Activated T-cell treated with anti-CD3 and anti-CD28 coated beads for 4 hours (primary cell): ENCODE results near the gene USP20.

Experiments
- DNase-seq: peaks from one replicate; pipeline ENCODE4 v3.0.0-alpha.2; 2020

Gene USP20

DNA sequence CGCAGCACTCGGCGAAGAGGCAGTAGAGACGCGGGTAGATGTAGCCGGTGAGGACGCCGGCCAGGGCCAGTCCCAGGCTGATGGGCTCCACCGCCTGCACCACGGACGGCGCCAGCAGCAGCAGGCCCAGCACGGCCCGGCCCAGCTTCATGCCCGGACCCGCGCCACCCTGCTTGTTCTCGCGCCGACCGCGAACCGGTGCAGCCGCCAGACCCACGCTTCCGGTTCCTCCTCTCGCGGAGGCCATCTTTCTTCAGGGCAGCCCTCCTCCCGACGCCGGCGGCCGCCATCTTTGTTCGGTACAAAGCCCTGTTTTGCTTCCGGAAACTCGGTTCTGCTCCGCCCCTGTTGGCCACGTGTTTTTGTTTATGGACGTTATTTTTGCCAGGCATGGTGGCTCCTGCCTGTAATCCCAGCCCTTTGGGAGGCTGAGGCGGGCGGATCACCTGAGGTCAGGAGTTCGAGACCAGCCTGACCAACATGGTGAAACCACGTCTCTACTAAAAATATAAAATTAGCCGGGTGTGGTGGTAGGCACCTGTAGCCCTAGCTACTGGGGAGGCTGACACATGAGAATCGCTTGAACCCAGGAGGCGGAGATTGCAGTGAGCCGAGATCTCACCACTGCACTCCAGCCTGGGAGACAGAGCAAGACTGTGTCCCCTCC lies 11.2 kb upstream of the USP20 start, which contains the start of gene TOR1A:
TOR1A (minus strand) TSS at position 202 of the 667 bp plus-strand sequence; CDS start at position 151, 51 bp downstream.
- DNase-seq: peak; percentile 88

DNA sequence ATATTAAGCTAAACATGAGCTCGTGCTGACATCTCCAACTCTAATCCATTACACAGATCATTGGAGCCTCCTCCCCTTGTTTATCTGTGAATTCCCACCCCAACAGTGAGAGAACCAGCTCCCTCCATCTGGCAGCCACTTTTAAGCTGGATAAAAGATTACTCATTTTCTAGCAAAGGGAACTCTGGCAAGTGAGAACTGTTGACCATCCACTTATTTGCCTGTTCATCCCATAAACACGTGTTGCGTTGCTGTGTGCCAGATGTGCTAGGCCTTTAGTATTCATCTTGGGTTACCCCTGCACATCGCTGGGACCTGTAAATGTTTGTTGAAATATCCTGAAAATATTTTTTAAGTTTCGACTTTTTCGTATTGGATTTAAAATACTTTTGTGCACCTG lies 8.9 kb upstream of the USP20 start:
- DNase-seq: no peak

DNA sequence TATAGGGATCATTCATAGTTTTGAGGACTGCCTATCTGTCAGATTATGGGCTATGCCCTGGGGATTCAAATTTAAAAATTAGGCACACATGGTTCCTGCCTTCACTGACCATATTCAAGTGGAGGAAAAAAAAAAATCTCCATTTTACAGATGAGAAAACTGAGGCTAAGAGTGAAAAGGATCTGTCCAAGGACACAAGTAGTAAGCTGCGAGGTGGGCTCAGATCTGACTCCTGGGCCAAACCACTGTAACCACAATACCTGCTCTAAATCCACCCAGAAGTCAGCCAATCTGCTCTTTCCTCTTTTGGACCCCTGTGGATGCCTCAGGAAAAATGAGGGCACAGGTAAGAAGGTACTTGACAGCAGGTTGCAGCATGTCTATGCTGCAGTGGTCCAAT lies 8.5 kb upstream of the USP20 start:
- DNase-seq: no peak

DNA sequence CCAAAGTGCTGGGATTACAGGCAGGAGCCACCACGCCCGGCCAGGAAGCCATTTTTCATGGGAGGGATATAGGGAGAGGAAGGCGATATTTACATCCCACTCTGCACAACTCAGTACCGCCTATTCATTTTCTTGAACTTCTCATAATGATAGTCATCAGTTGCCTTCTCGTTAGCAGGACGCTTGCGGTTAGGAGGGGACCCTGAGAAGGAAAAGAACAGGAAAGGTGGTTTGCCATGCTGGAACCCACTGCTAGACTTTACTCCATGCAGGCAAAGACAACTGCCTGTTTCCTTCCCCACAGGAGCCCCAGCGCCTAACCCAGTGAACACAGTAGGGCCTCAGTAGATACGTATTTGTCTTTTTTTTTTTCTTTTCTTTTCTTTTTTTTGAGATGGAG lies 7.2 kb upstream of the USP20 start:
- no peak for DNase-seq

DNA sequence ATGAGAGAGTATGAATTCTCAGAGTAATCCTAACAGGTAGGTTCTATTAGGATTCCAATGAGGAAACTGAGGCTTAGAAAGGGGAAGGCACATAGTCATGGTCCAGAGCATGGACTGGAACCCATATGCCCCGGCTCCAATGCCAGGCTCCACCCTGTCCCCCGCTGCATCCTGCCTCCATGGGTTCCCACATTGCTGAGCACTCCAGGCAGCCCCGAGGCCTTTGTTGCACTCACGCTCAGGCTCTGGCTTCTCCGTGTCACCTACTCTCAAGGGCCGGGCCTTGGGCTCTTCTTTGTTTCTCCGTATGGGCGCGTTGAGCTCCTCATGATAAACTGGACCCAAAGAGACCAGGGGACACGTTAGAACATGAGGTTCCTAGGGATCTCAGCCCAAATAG lies 6.3 kb upstream of the USP20 start:
- no peak for DNase-seq

DNA sequence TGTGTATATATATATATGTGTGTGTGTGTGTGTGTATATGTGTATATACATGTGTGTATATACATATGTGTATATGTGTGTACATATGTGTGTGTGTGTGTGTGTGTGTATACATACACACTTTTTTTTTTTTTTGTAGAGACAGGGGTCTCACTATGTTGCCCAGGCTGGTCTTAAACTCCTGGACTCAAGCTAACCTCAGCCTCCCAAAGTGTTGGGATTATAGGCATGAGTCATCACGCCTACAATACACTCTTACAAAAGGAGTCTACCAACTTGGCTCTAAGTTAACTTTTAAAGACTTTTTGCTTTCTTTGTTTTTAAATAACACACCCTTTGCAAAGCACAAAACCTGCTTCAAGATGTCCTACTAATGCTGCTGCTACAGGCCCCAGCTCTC lies 2.3 kb upstream of the USP20 start:
- no peak for DNase-seq

DNA sequence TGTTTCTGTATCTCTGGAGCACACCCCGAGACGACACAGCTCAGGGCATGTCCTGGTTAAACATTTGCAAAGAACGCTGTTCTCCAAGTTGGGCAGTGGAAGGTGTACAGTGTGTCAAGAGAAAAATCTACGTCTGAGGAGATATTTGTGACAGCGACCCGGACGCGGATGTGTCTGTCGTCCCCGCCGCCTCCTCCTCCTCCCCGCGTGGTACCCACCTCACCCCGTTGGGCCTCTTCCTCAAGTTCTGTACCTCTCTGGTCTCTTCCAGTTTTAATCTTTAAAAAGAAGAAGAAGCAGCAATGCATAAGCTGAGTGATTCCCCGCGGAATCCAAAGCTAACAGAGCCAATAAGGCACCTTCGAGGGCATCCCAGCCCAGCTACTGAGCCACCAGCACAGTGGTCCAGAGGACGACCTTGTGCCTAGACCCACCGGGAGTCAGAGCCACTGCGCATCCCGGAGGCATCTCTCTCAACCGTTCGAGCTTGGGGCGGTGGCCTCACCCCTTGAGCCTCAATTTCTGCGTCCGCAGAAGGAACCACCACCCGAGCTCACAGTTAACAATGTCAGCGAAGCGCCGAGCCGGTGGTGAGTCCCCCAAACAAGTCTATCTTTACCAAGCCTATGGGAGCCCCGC lies 650 bp upstream of the USP20 start:
- peak; percentile 35 for DNase-seq

DNA sequence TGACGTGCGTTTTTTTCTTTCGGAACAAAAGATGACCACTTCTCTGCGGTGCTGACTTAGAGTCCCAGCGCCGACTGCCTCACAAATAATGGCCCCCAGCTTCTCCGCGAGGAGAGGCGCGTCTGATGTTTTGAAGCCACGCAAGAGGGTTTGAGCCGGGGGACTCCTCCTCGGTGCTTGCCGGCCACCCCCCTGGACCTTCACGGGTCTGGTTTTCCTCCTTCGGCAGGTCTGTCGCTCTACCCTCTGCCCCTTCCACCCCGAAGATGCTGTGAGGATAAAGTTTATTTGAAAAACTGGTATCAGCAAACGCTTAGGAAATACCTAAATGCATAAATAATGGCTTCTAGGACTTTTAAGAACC lies 584 bp downstream of the USP20 start:
- no peak for DNase-seq

DNA sequence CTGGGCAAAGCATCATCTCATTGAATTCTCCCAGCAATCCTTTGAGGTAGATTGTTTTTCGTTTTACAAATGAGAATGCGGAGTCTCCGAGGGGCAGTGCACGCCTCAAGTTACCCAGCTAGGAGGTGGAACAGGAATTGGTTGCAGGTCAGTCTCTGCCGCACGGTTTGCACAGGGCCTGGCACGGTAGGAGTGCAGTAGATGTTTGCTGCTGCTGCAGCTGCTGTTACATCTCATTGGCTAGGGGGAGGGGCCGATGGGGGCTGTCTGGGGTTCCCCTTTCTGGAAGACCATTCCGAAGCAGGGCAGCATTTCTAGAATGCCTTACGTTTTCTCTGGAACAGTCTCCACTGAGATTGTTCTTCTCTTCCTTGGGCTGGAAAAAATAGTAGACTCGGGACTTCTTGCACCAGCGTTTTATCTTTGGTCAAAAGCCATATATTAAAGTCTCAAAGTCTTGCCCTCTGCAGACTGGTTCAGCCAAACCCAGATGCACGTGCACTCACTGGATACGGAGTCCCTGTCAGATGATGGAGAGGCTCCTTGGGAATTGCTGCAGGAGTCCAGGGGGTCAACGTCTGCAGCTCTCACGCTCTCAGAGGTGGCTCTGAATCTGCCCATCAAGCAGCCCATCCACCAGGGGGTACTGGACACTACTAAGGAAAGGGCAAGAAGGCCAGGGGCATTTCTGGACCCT lies 1.2 kb downstream of the USP20 start:
- DNase-seq: no peak

DNA sequence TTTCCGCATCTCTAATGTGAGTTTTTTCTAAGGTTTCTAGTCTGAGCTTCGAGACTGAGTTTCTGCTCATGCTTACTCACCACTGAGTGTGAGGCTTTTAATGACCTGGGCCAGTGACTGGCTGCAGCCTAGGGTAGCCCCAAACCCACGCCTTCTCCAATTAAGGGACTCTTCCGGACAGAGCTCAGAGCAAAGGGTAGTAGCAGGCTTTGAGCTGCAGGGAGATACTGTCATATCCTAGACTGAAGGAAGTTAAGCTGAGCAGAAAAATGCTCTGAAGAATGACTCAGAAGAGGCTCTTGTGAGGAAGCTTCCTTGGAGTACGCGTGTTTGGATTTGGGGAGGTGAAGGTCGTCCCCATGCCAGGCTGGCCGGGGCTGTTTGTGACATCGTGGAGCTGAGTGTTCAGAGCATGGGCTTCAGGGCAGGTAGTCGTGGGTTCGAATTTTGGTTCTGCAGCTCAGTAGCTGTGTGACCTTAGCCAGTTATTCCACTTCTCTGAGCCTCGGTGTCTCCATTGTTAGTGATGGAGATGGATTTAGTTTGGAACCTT lies 3.5 kb downstream of the USP20 start:
- DNase-seq: no peak

DNA sequence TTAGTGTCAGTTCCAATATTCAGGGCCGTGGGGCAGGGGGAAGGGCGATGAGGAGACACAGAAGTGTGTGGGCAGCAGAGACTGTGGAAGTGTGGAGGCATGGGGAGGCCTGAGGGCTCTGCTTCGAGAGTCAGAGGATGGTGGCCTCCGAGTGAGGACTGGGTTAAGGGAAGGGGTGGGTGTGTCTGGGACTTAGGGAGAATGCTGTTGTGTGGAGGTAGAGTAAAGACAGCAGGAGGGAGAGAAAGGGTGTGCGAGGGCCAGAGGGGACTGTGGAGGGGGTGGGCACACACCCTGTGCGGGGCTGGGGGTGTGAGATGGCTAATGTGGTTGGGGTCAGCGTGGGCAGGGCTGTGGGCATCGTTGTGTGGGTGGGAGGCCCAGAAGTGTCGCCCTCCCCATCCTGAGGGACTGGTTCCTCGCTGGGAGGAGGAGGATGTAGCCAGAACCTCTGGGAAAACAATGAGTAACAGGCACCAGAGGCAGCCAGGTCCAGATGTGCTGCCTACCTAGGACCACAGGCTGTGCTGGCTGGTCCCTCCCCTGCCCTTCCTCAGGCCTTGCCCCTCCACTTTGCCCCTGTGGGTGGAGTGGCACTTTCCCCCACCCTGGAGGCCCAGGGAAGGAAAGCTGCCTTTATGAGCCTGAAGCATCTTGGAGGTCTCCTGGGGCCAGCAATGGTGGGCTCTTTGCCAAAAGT lies 4.2 kb downstream of the USP20 start:
- DNase-seq: no peak

DNA sequence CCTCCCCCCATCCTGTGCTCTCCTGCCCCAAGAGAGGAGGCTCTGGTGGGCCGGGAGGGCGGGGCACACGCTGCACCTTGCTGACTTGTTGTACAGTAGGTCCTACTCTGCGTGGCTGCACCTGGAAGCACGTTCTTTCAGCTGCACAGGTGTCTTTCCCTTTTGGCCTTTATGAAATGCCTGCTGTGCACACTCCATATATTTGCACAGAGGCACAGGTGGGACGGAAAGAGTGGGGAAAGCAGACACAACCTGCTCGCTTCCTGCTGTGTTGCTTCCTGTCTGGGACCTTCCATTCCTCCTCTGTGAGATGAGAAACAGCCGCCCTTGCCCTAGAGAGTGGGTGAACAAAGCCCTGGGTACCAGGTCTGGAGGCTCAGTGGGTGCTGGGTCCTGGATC lies 4.8 kb downstream of the USP20 start:
- no peak for DNase-seq

DNA sequence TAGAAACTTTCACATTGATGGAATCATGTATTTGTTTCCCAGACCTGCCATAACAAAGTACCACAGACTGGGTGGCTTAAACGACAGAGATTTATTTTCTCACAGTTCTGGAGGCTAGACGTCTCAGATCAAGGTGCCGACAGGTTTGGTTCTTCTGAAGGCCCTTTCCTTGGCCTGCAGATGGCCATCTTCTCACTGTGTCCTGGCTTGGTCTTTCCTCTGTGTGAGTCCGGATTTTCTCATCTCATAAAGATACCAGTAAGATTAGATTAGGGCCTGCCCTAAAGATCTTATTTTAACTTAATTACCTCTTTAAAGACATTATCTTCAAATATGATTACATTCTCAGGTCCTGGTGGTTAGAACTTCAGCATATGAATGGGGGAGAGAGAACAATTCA lies 5.8 kb downstream of the USP20 start:
- DNase-seq: no peak

DNA sequence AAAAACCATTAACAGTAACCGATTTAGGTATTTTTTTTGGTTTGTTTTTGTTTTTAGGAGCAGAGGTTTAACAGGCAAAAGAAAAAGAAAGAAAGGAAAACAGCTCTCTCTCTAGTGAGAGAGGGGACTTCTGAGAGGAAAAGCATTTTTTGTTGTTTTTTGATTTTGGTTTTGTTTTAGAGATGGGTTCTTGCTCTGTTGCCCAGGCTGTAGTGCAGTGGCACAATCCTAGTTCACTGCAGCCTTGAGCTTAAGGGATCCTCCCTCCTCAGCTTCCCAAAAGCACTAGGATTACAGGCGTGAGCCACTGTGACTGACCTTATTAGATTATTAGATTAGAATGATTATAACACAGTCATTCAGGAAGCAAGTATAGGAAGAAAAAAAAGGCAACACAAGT lies 10.1 kb downstream of the USP20 start:
- no peak for DNase-seq

DNA sequence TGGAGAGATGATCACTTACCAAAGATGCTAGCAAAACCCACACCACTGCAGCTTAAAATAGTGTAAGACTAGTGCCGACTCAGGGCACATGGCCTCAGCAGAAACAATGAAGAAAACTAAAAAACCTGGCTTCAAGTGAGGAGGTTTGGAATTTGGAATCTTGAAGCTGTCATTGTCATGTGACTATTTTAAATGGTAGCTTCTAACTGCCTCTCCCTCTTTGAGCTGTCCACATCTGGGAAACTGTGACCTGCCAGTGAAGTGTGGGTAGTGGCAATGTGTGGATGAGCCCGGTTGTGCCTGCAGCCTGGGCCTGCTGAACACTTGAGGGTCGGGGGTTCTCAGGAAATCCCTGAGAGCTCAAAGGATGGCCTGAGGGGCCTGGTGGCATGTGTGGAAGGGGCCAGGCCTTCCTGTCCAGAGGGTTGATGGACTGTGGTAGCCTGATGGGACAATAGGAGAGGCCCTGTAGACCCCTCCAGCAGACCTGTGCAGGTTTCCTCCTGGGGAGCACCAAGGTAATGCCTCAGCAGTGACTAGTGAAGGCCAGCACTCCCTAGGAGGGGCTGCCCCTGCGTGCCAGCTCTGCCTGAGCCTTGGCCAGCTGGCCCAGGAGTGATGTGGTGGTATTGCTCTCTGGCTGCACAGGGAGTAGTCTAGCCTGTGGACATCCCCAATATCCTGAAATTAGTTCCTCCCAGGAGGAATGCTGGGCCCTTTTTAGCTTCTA lies 13.6 kb downstream of the USP20 start:
- DNase-seq: no peak

DNA sequence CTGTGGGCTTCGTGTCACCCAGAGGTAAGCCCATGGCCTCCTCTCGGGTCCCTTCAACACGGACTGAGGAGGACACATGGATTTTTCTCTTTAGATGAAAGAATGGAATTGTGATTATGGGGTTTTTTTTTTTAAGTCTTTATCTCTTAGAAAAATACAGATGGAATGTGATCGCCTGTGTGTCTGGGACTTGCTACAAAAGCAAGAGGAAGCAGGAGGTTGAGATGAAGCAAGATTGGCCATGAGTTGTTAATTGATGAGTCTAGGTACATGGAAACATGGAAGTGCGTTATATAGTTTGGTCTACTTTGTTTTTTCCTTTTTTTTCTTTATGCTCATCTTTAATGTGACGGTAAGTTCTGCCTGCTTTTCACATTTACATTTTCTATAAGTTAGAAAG lies 14.6 kb downstream of the USP20 start:
- DNase-seq: no peak

DNA sequence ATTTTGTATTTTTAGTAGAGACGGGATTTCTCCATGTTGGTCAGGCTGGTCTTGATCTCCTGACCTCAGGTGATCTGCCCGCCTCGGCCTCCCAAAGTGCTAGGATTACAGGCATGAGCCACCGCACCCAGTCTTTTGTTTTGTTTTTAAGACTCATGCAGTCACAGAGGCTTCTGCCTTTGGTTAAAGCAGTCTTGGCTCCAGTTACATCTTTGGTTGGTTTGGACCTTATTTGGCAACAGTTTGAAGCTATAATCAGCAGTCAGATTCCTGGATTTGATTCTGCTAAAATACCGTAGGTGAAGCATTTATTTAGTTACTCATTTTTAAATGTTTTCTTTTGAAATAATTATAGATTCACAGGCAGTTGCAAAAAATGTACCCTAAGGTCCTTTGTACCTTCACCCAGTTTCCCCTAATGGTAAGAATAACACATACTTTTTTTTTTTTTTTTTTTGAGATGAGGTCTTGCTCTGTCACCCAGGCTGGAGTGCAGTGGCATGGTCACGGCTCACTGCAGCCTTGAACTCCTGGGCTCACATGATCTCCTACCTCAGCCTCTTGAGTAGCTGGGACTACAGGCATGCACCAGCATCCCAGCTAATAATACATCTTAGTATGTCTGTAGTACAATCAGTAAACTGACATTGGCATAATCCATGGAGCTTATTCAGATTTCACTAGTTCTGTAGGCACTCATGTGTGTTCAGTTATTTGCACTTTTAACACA lies 15.7 kb downstream of the USP20 start:
- DNase-seq: no peak

DNA sequence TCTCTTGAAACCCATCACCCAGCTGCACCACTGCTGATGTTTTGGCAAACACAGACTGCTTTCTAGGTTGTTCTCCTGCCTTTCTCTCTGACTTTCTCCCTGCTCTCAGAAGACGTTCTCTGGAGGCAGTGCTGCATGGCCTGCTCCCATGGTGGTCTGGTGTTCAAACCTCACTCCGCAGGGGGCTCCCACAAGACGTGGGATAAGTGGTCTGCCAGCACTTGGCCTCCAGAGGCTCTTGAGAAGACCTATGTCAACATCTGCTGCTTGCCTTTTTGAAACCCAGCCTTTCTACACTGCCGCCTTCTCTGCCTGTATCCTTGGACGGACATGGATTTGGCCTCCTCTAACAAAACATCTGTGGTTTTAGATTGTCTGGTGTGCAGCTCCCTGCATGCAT lies 16.6 kb downstream of the USP20 start:
- no peak for DNase-seq

DNA sequence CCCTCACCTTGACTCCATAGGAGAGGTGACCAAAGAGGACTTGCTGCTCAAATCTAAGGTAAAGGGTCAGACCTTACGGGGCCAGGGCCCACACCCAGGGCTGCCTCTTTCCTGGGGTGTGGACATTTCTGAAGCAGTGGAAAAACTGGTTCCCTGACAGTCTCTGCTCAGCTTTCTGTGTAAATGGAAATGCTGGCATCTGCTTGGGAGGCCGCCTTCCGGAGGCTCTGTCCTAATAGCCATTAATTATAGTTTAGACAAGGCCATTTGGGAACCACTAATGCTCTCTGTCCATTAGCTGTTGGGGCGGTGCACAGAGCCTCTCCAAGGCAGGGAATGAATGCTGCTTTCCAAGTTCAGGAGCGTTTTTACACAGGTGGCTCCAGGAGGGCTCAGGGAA lies 17.3 kb downstream of the USP20 start:
- no peak for DNase-seq

DNA sequence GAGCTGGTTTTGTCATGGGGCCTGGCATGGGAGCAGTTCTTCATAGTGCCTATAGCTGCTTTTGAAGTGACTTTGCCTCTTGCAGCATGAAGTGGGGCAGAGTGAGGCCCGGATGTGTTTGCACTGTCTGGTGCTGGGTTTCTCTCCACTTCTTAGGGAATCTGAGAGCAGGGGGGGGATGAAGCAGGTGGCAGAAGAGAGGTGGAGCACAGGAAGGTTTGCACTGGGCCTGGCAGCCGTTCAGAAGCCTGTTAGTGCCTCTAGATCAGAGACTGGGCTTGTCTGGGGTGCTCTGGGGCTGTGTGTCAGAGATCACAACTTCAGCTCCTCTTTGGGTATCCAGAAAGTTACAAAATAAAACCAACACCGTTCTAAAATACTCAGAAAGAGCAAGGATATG lies 18.4 kb downstream of the USP20 start:
- DNase-seq: no peak

DNA sequence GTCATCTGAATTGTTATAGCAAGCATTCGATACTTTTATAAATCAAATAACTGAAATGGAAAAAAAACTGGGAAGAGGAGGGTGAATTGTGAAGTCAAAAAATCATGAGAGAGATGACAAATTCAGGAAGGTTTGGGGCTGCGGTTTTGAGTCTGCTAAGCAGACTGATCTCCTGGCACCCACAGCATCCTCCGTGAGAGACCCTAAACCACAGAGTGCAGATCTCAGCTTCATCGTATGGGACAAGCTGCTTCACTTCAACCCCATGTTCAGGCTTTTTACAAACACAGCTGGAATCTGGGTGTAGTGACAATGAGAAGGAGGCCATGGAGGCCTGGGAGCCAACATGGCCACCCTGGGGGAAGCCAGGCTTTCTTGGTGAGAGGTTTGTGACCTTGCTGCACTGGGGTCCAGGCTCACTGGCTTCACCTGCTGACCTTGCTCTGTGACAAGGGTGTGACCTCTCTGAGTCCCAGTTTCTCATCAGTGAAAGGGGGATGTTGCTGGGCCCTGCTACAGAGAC lies 19.4 kb downstream of the USP20 start:
- no peak for DNase-seq

DNA sequence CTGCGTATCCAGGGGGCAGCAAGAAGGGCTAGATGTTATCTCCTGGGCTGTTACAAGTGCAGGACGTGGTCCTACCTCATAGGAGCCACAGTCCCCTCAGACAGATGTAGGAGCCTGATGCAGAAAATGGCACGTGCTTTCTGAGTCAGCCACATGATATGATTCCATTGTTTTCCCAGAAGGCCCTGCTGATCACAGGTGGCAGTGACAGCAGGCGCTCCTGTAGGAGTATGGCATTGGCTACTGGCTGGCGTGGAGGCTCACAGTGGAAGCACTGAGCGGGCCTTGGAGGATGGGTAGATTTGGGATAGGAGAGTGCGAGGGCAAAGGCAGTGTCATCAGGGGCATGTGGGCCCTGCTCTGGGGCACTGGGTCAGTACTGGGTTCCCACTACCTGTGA lies 21.9 kb downstream of the USP20 start:
- no peak for DNase-seq
